Common myeloid progenitor, CD34-positive (primary cell): Measurements from ENCODE around the gene CRISPLD2.

Experiments
- CTCF ChIA-PET: fragments of 350-600 bp; sonication (Branson Sonifier 250); formaldehyde crosslinking; loops from one replicate; lab custom pipeline; 2021; ENCODE audit warnings: antibody characterized with exemption; lab: Charles Lee
- POLR2A ChIA-PET: fragments of 350-600 bp; sonication (Branson Sonifier 250); formaldehyde crosslinking; loops from one replicate; lab custom pipeline; 2021; ENCODE audit warnings: antibody characterized with exemption; lab: Charles Lee
- DNase-seq, 3 donors: peaks; one replicate each; pipeline versions ENCODE4 v3.0.0 to v3.0.0-alpha.2; 2013
- H3K27ac ChIP-seq, 2 experiments: 1 replicate in 1 of 2; 2 replicates in 1 of 2; pipeline ENCODE4 v1.7.0; 2013; ENCODE audit warnings: inconsistent platforms in 2 of 2, low read length in 2 of 2, mild to moderate bottlenecking in 2 of 2, low read depth in 1 of 2, moderate library complexity in 1 of 2; ENCODE audit not compliant: severe bottlenecking in 2 of 2, insufficient read depth in 1 of 2, poor library complexity in 1 of 2
- H3K27me3 ChIP-seq, 5 experiments: replicated peaks in 2 of 5; 1 replicate in 3 of 5; 2 replicates in 2 of 5; pipeline versions ENCODE4 v1.6.1 to v1.7.0; 2013; ENCODE audit warnings: low read length in 4 of 5, mild to moderate bottlenecking in 2 of 5, moderate library complexity in 2 of 5, inconsistent platforms in 1 of 5; ENCODE audit not compliant: insufficient read depth in 5 of 5, control insufficient read depth in 4 of 5
- H3K36me3 ChIP-seq, 4 experiments: 1 replicate in 2 of 4; 2 replicates in 2 of 4; pipeline versions ENCODE4 v1.6.1 to v1.7.0; 2013; ENCODE audit warnings: low read length in 3 of 4, control low read depth in 1 of 4, mild to moderate bottlenecking in 1 of 4; ENCODE audit not compliant: control insufficient read depth in 4 of 4, insufficient read depth in 4 of 4
- H3K4me1 ChIP-seq, 4 experiments: 1 replicate in 3 of 4; 2 replicates in 1 of 4; pipeline versions ENCODE4 v1.6.1 to v1.7.1; 2013; ENCODE audit warnings: low read length in 3 of 4, mild to moderate bottlenecking in 3 of 4, control low read depth in 1 of 4, inconsistent platforms in 1 of 4, moderate library complexity in 1 of 4; ENCODE audit not compliant: control insufficient read depth in 4 of 4, insufficient read depth in 4 of 4; ENCODE audit errors: control extremely low read depth in 1 of 4
- H3K4me3 ChIP-seq, 7 experiments: 1 replicate in 4 of 7; 2 replicates in 3 of 7; pipeline versions ENCODE4 v1.5.1 to v1.7.0; 2013; ENCODE audit warnings: mild to moderate bottlenecking in 7 of 7, low read length in 6 of 7, moderate library complexity in 6 of 7, inconsistent platforms in 2 of 7, low read depth in 2 of 7, control low read depth in 1 of 7; ENCODE audit not compliant: insufficient read depth in 4 of 7, control insufficient read depth in 1 of 7; ENCODE audit errors: extremely low read depth in 1 of 7
- H3K9me3 ChIP-seq, 5 experiments: 1 replicate in 4 of 5; 2 replicates in 1 of 5; pipeline versions ENCODE4 v1.6.1 to v1.7.1; 2013; ENCODE audit warnings: low read length in 4 of 5, mild to moderate bottlenecking in 2 of 5, inconsistent platforms in 1 of 5, low read depth in 1 of 5, moderate library complexity in 1 of 5; ENCODE audit not compliant: control insufficient read depth in 4 of 5, insufficient read depth in 2 of 5; ENCODE audit errors: control extremely low read depth in 1 of 5
- WGBS: methylation state at CpG from one replicate; pipeline ENCODE4 v1.1.5; 2013; ENCODE audit not compliant: insufficient coverage; 5-methylcytosine and 5-hydroxymethylcytosine counted together

The CRISPLD2 gene

GRCh38 chr16:84907575-84907974, 87.8 kb downstream of the CRISPLD2 start:
- H3K27ac ChIP-seq: no peak overlapping the region
- H3K4me1 ChIP-seq: peaks cover 0 to 5% (median 1%) of the 10 kb centered on the region in 4 experiments
- no peaks in the 10 kb centered on the region for H3K9me3 ChIP-seq
- CTCF ChIA-PET: no interaction called here
- H3K36me3 ChIP-seq: no peaks in the 10 kb centered on the region
- H3K27me3 ChIP-seq: no peaks in the 10 kb centered on the region
- POLR2A ChIA-PET: no interaction called here
- H3K4me3 ChIP-seq: peak overlapping the region in 1 of 7 experiments; percentile 13
- WGBS: 38% methylated on average over 11 of the region's 12 CpGs
- peak in 1 of 3 donors; percentile 27 for DNase-seq

GRCh38 chr16:84909476-84910085, 89.8 kb downstream of the CRISPLD2 start:
- peaks cover 0 to 17% (median 4%) of the 10 kb centered on the region in 4 experiments for H3K4me1 ChIP-seq
- CTCF ChIA-PET: no interaction called here
- POLR2A ChIA-PET: no interaction called here

DNA sequence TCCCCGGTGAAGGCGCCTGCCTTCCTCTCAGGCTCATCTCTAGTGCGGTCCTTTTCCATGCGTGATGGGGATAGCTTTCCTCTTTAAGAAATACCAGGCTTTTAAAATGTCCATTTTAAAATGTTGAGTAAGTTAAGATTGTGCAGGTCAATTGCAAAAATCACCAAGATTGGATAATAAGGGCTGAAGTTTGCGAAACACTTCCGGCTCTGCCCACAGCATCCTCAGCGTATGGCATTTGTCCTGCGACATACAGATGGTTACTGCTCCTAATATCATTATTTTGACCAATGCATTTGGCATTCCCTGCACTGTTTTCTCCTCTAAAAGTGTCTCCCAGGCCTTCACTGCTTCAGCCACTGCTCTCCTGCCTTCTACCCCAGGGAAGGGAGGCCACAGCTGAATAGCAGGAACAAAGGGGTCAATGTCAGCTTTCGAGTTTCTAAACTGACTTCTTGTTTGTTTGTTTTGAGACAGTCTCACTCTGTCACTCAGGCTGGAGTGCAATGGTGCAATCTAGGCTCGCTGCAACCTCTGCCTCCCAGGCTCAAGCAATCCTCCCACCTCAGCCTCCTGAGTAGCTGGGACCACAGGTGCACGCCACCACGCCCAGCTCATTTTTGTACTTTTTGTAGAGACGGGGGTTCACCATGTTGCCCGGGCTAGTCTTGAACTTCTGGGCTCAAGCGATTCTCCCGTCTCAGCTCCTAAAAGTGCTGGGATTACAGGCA, 91.9 kb downstream of the CRISPLD2 start:
- Histone ChIP-seq H3K4me1 (peaks cover 0 to 17% (median 4%) of the 10 kb centered on the region in 4 experiments), H3K36me3 (no peaks in the 10 kb centered on the region), H3K27me3 (peaks cover 0 to 11% (median 2%) of the 10 kb centered on the region in 5 experiments), H3K9me3 (no peaks in the 10 kb centered on the region), H3K4me3 (no peak overlapping the region), H3K27ac (no peak overlapping the region)
- no peak for DNase-seq
- ChIA-PET POLR2A (no interaction called here), CTCF (interaction anchor here (1.0 kb wide), 1 partner anchor 177 kb away, joined by 4 read pairs; no protein-coding TSS in a partner anchor)
- WGBS: 97% methylated on average over 14 of the region's 16 CpGs

More at GRCh38 chr16:84909476-84910085, 89.8 kb downstream of the CRISPLD2 start:
- no peak for DNase-seq
- H3K27me3 ChIP-seq: no peaks in the 10 kb centered on the region
- 93% methylated on average over 8 of the region's 9 CpGs for WGBS
- H3K9me3 ChIP-seq: no peaks in the 10 kb centered on the region
- H3K4me3 ChIP-seq: no peak overlapping the region
- no peak overlapping the region for H3K27ac ChIP-seq
- no peaks in the 10 kb centered on the region for H3K36me3 ChIP-seq

GRCh38 chr16:84913315-84913714, 93.5 kb downstream of the CRISPLD2 start:
- Histone ChIP-seq H3K4me1 (peaks cover 0 to 13% (median 4%) of the 10 kb centered on the region in 4 experiments), H3K4me3 (no peak overlapping the region), H3K27me3 (peaks cover 0 to 19% (median 8%) of the 10 kb centered on the region in 5 experiments), H3K9me3 (no peaks in the 10 kb centered on the region), H3K36me3 (no peaks in the 10 kb centered on the region), H3K27ac (no peak overlapping the region)
- ChIA-PET POLR2A (interaction anchor here (0.6 kb wide), 1 partner anchor 916 kb away, joined by 3 read pairs; no protein-coding TSS in a partner anchor), CTCF (interaction anchor here (0.6 to 4.4 kb wide), 3 partner anchors 13 to 1171 kb away, joined by 3 to 23 read pairs (median 10); no protein-coding TSS in a partner anchor)
- peak; percentile 78 to 96 (median 93) for DNase-seq
- 12% methylated on average over 6 of the region's 6 CpGs for WGBS

DNA sequence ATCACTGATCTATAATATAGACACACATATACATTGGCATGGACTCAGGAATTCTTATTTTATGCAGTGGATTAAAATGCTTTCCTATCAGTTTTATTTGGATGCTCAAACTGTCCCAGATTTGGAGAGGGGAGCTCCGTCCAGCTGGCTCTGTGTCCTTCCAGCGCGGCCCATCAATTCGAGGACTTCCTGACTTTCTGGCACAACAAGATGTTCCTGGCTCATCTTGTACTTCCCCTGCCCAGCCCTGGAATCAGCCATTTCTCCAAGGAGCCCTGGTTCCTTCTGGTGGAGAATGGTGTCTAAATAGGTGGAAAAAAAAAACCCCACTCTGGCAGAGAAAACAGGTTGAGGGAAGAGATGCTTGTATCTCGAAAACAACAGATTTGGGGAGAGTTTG, 94.5 kb downstream of the CRISPLD2 start:
- ChIA-PET POLR2A (no interaction called here), CTCF (interaction anchor here (0.6 to 4.4 kb wide), 2 partner anchors 12 to 82 kb away, joined by 3 to 23 read pairs; no protein-coding TSS in a partner anchor)

GRCh38 chr16:84916178-84916577, 96.4 kb downstream of the CRISPLD2 start:
- CTCF ChIA-PET: interaction anchor here (1.6 to 4.4 kb wide), 3 partner anchors 10 to 163 kb away, joined by 5 to 23 read pairs (median 5); no protein-coding TSS in a partner anchor

More for the DNA sequence above, 94.5 kb downstream of the CRISPLD2 start:
- H3K27ac ChIP-seq: no peak overlapping the region
- no peak overlapping the region for H3K4me3 ChIP-seq
- no peak for DNase-seq
- H3K4me1 ChIP-seq: peaks cover 0 to 13% (median 4%) of the 10 kb centered on the region in 4 experiments
- WGBS: 90% methylated on average over 2 of the region's 5 CpGs
- H3K27me3 ChIP-seq: peaks cover 0 to 25% (median 8%) of the 10 kb centered on the region in 5 experiments
- no peaks in the 10 kb centered on the region for H3K36me3 ChIP-seq
- H3K9me3 ChIP-seq: no peaks in the 10 kb centered on the region

More at GRCh38 chr16:84916178-84916577, 96.4 kb downstream of the CRISPLD2 start:
- Histone ChIP-seq H3K27me3 (peaks cover 0 to 25% (median 8%) of the 10 kb centered on the region in 5 experiments), H3K9me3 (no peaks in the 10 kb centered on the region), H3K4me1 (peaks cover 0 to 13% (median 4%) of the 10 kb centered on the region in 4 experiments), H3K4me3 (no peak overlapping the region), H3K36me3 (no peaks in the 10 kb centered on the region), H3K27ac (no peak overlapping the region)
- 80% methylated on average over 8 of the region's 9 CpGs for WGBS
- POLR2A ChIA-PET: no interaction called here
- no peak for DNase-seq
